Nephron (organoid): ENCODE results near the gene VSTM1.

Experiments used
- H3K27ac Mint-ChIP-seq, 3 experiments: 2 replicates each; pipeline ENCODE4 v1.8.0; 2020; ENCODE audit warnings: mixed read lengths in 3 of 3, mild to moderate bottlenecking in 2 of 3, moderate library complexity in 1 of 3
- H3K27me3 Mint-ChIP-seq: 2 replicates; pipeline ENCODE4 v1.8.0; 2021; ENCODE audit warnings: low read depth, mild to moderate bottlenecking, moderate library complexity, mixed read lengths
- H3K36me3 Mint-ChIP-seq: 2 replicates; pipeline ENCODE4 v1.8.0; 2020; ENCODE audit warnings: low read depth, mixed read lengths
- H3K4me1 Mint-ChIP-seq: 2 replicates; pipeline ENCODE4 v1.8.0; 2020; ENCODE audit warnings: mixed read lengths
- H3K4me3 Mint-ChIP-seq, 3 experiments: 2 replicates each; pipeline ENCODE4 v1.8.0; 2020; ENCODE audit warnings: mild to moderate bottlenecking in 3 of 3, mixed read lengths in 3 of 3, moderate library complexity in 2 of 3
- H3K9me3 Mint-ChIP-seq: 2 replicates; pipeline ENCODE4 v1.8.0; 2020; ENCODE audit warnings: mixed read lengths
- TF ChIP-seq, protein P1 (sequence below), 3 experiments: fragments of 200-600 bp; sonication (generic); IDR thresholded peaks; one replicate each; pipeline ENCODE4 v1.5.0; 2021; ENCODE audit warnings: antibody characterized with exemption in 3 of 3; ENCODE audit not compliant: unreplicated experiment in 3 of 3

Gene VSTM1

DNA sequence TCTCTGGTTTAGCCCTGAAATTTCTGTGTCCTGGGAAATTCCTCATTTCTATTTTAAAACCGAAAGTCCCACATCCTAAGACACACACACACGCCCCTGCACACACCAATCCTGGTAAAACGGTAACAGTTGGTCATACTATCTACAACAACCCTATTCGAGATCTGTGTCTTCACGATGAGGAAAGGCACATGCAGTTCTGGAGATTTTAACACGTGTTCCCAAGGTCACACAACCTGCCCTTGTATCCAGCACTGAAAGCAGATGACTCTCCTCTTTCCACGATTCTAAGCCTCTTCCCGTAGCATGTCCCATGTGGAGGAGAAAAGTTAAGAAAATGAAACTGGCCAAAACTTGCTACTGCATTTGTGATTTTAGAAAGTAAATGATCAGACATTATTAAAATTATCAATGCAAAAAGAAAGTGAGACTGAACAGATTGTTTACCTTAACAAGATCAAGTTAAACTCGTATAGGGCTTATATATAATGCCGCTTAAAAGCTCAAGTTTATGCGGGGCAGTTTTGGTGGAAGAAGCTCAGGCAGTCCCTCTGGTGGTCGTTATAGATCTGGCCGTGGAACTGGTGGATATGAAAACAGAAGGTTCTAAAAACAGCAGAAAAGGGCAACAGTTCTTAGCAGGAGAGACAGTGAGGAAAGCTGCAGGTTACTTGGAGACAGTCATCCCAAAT lies 32.7 kb downstream of the VSTM1 start:
- Mint-ChIP-seq H3K4me1 (peaks cover 9% of the 10 kb centered on the region), H3K27me3 (peaks cover 24% of the 10 kb centered on the region), H3K27ac (no peak overlapping the region), H3K4me3 (no peak overlapping the region), H3K36me3 (no peaks in the 10 kb centered on the region), H3K9me3 (no peaks in the 10 kb centered on the region)
- TF ChIP-seq, protein P1, sequence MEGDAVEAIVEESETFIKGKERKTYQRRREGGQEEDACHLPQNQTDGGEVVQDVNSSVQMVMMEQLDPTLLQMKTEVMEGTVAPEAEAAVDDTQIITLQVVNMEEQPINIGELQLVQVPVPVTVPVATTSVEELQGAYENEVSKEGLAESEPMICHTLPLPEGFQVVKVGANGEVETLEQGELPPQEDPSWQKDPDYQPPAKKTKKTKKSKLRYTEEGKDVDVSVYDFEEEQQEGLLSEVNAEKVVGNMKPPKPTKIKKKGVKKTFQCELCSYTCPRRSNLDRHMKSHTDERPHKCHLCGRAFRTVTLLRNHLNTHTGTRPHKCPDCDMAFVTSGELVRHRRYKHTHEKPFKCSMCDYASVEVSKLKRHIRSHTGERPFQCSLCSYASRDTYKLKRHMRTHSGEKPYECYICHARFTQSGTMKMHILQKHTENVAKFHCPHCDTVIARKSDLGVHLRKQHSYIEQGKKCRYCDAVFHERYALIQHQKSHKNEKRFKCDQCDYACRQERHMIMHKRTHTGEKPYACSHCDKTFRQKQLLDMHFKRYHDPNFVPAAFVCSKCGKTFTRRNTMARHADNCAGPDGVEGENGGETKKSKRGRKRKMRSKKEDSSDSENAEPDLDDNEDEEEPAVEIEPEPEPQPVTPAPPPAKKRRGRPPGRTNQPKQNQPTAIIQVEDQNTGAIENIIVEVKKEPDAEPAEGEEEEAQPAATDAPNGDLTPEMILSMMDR (IDR thresholded peaks at IDR 0.05; ENCODE audit: unreplicated experiment in 3 of 3), result peak in 2 of 3 experiments; percentile 27 to 31

DNA sequence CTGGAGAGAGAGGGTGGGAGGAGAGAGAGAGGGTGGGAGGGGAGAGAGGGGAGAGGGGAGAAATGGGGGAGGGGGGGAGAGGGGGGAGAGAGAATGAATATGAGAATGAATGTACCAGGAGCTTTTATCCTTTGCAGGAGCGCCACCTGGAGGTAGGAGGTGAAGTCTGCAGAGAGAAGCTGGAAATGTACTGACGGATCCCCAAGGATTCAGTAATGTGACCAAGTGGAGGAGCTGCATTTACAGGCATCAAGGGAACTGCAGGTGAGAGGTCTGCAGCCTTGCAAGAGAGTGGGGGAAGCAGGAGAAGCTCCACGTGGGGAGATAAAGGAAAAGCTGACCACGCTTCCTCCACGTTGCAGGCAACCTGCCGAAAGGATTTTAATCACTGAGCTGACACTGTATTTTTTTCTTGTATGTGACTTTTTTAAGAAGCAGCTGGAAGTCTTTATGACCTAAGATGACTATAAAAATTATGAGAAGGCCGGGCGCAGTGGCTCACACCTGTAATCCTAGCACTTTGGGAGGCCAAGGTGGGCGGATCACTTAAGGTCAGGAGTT lies 33.7 kb downstream of the VSTM1 start:
- Mint-ChIP-seq H3K4me1 (peaks cover 4% of the 10 kb centered on the region), H3K27ac (no peak overlapping the region), H3K4me3 (no peak overlapping the region), H3K36me3 (no peaks in the 10 kb centered on the region), H3K27me3 (peaks cover 24% of the 10 kb centered on the region), H3K9me3 (no peaks in the 10 kb centered on the region)
- TF ChIP-seq, protein P1 (IDR thresholded peaks at IDR 0.05; ENCODE audit: unreplicated experiment in 3 of 3), result peak; percentile 31 to 36 (median 33)

DNA sequence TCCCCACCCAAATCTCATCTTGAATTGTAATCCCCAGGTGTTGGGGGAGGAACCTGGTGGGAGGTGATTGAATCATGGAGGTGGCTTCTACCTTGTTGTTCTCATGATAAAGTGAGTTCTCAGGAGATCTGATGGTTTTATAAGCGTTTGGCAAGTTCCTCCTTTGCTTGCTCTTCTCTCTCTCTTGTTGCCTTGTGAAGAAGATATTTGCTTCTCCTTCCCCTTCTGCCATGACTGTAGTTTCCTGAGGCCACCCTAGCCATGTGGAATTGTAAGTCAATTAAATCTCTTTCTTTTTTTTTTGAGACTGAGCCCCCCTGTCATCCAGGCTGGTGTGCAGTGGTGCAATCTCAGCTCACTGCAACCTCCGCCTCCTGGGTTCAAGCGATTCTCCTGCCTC lies 34.4 kb downstream of the VSTM1 start:
- TF ChIP-seq, protein P1 (IDR thresholded peaks at IDR 0.05; ENCODE audit: unreplicated experiment in 3 of 3), result no peak
- no peak overlapping the region for H3K4me3 Mint-ChIP-seq
- no peaks in the 10 kb centered on the region for H3K9me3 Mint-ChIP-seq
- H3K36me3 Mint-ChIP-seq, result no peaks in the 10 kb centered on the region
- no peaks in the 10 kb centered on the region for H3K4me1 Mint-ChIP-seq
- H3K27me3 Mint-ChIP-seq, result peaks cover 29% of the 10 kb centered on the region
- no peak overlapping the region for H3K27ac Mint-ChIP-seq

DNA sequence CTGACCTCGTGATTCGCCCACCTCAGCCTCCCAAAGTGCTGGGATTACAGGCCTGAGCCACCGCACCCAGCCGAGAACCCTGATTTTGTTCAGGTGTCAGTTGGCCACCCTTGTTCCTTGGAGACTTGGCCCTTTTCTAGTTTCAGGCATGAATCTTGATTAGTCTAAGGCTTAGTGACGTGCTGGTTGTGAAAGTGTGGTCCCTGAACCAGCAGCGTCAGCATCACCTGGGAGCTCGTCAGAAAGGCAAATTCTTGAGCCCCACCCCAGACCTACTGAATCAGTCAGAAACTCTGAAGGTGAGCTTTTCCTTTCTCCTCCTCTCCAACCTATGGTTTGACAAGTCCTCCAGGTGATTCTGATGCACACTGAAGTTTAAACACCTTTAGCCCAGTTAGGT lies 37.0 kb downstream of the VSTM1 start:
- Mint-ChIP-seq H3K9me3 (no peaks in the 10 kb centered on the region), H3K36me3 (no peaks in the 10 kb centered on the region), H3K27me3 (peaks cover 48% of the 10 kb centered on the region), H3K4me1 (no peaks in the 10 kb centered on the region), H3K27ac (no peak overlapping the region), H3K4me3 (no peak overlapping the region)
- TF ChIP-seq, protein P1 (IDR thresholded peaks at IDR 0.05; ENCODE audit: unreplicated experiment in 3 of 3), result no peak

DNA sequence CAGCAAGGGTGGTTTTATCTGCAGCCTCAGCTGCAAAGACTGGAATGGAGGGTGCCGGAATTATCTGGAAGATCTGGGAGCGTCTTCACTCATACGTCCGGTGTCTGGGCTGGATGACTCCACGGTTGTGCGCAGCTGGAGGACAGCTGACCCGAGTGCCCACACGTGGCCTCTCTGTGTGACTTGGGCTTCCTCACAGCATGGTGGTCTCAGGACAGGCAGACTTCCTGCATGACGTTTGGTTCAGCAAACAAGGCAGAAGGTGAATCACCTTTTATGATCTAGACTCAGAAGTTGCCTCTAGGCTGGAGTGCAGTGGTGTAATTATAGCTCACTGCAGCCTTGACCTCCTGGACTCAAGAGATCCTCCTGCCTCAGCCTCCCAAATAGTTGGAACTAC lies 39.0 kb downstream of the VSTM1 start:
- Mint-ChIP-seq H3K27ac (no peak overlapping the region), H3K27me3 (peaks cover 38% of the 10 kb centered on the region), H3K4me1 (no peaks in the 10 kb centered on the region), H3K36me3 (no peaks in the 10 kb centered on the region), H3K4me3 (no peak overlapping the region), H3K9me3 (no peaks in the 10 kb centered on the region)
- TF ChIP-seq, protein P1 (IDR thresholded peaks at IDR 0.05; ENCODE audit: unreplicated experiment in 3 of 3), result no peak

DNA sequence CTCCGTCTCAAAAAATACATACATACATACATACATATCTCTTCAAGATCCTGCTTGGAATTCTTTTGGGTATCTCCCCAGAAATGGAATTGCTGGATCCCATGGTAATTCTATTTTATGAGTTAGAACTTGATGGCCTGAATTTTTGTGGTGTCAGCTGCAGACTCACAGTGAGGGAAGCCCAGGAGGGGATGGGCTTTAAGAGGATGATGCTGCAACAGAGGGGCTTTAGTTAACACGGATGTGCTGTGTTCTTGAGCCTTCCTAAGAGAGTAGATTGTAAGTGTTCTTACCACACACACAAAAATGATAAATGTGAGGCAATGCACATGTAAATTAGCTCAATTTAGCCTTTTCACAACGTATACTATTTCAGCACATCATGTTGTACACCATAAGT lies 40.5 kb downstream of the VSTM1 start:
- Mint-ChIP-seq H3K27ac (no peak overlapping the region), H3K9me3 (no peaks in the 10 kb centered on the region), H3K4me1 (no peaks in the 10 kb centered on the region), H3K4me3 (no peak overlapping the region), H3K27me3 (peaks cover 31% of the 10 kb centered on the region), H3K36me3 (no peaks in the 10 kb centered on the region)
- TF ChIP-seq, protein P1 (IDR thresholded peaks at IDR 0.05; ENCODE audit: unreplicated experiment in 3 of 3), result no peak
